H9 (cell line): ENCODE data around the gene FBLN1. TPM values are rescaled to one million over a fixed set of nuclear protein-coding genes. Genes with fewer than 3 reads are reported as not detected.

Source experiments
- DNase-seq: peaks from one replicate; pipeline ENCODE4 v3.0.0-alpha.2; 2017
- H2AFZ ChIP-seq: one replicate; pipeline ENCODE4 v1.6.1; 2013; ENCODE audit warnings: mild to moderate bottlenecking, low read length, control low read depth, moderate library complexity
- H2AK5ac ChIP-seq: 2 replicates; pipeline ENCODE4 v1.6.1; 2013; ENCODE audit warnings: low read length, control low read depth, mixed read lengths; ENCODE audit not compliant: insufficient read length
- H2BK120ac ChIP-seq: one replicate; pipeline ENCODE4 v1.6.1; 2013; ENCODE audit warnings: low read depth, mild to moderate bottlenecking, low read length, control low read depth, inconsistent platforms; ENCODE audit not compliant: poor library complexity, severe bottlenecking
- H2BK12ac ChIP-seq: 2 replicates; pipeline ENCODE4 v1.6.1; 2013; ENCODE audit warnings: low read length, control low read depth, mixed read lengths, low read depth; ENCODE audit not compliant: insufficient read length
- H2BK15ac ChIP-seq: 2 replicates; pipeline ENCODE4 v1.6.1; 2013; ENCODE audit warnings: low read depth, low read length, control low read depth
- H2BK20ac ChIP-seq: one replicate; pipeline ENCODE4 v1.6.1; 2013; ENCODE audit warnings: low read depth, mild to moderate bottlenecking, low read length, control low read depth, inconsistent platforms; ENCODE audit not compliant: poor library complexity, severe bottlenecking
- H2BK5ac ChIP-seq: 2 replicates; pipeline ENCODE4 v1.6.1; 2013; ENCODE audit warnings: low read length, control low read depth, mixed read lengths; ENCODE audit not compliant: insufficient read length
- H3K14ac ChIP-seq: 2 replicates; pipeline ENCODE4 v1.6.1; 2013; ENCODE audit warnings: low read length, control low read depth; ENCODE audit not compliant: insufficient read depth
- H3K18ac ChIP-seq: 2 replicates; pipeline ENCODE4 v1.6.1; 2013; ENCODE audit warnings: low read depth, mild to moderate bottlenecking, mixed read lengths, low read length, control low read depth; ENCODE audit not compliant: insufficient read length
- H3K23ac ChIP-seq: 2 replicates; pipeline ENCODE4 v1.6.1; 2013; ENCODE audit warnings: low read length, control low read depth, mixed read lengths, low read depth; ENCODE audit not compliant: insufficient read length
- H3K23me2 ChIP-seq: 2 replicates; pipeline ENCODE4 v1.6.1; 2013; ENCODE audit warnings: low read depth, mild to moderate bottlenecking, mixed read lengths, low read length, control low read depth; ENCODE audit not compliant: insufficient read length, poor library complexity, severe bottlenecking
- H3K27ac ChIP-seq: 2 replicates; pipeline ENCODE4 v1.5.1; 2013; ENCODE audit warnings: low read length, control low read depth, mixed read lengths, low read depth; ENCODE audit not compliant: insufficient read length
- H3K27me3 ChIP-seq: 2 replicates; pipeline ENCODE4 v1.6.1; 2013; ENCODE audit warnings: low read length, control low read depth, inconsistent platforms; ENCODE audit not compliant: insufficient read depth
- H3K4ac ChIP-seq: 2 replicates; pipeline ENCODE4 v1.6.1; 2013; ENCODE audit warnings: low read depth, mild to moderate bottlenecking, control low read depth, inconsistent platforms, low read length, moderate library complexity
- H3K4me1 ChIP-seq: 2 replicates; pipeline ENCODE4 v1.6.1; 2013; ENCODE audit warnings: low read length, control low read depth, inconsistent platforms; ENCODE audit not compliant: insufficient read depth
- H3K4me2 ChIP-seq: 2 replicates; pipeline ENCODE4 v1.6.1; 2013; ENCODE audit warnings: low read length, control low read depth, mixed read lengths; ENCODE audit not compliant: insufficient read length, insufficient read depth
- H3K56ac ChIP-seq: 2 replicates; pipeline ENCODE4 v1.6.1; 2013; ENCODE audit warnings: low read depth, mild to moderate bottlenecking, mixed read lengths, low read length, control low read depth; ENCODE audit not compliant: insufficient read length
- H3K79me1 ChIP-seq: 2 replicates; pipeline ENCODE4 v1.6.1; 2013; ENCODE audit warnings: low read depth, mild to moderate bottlenecking, moderate library complexity, low read length, control low read depth, inconsistent platforms; ENCODE audit not compliant: insufficient read depth, poor library complexity, severe bottlenecking
- H3K79me2 ChIP-seq: 2 replicates; pipeline ENCODE4 v1.6.1; 2013; ENCODE audit warnings: low read length, control low read depth, inconsistent platforms; ENCODE audit not compliant: insufficient read depth
- H3K9ac ChIP-seq: 2 replicates; pipeline ENCODE4 v1.6.1; 2013; ENCODE audit warnings: low read length, control low read depth, mixed read lengths; ENCODE audit not compliant: insufficient read length; ENCODE audit errors: extremely low read depth
- H3K9me3 ChIP-seq: one replicate; pipeline ENCODE4 v1.6.1; 2013; ENCODE audit warnings: low read depth, low read length, inconsistent platforms; ENCODE audit not compliant: control insufficient read depth
- H3T11ph ChIP-seq: one replicate; pipeline ENCODE4 v1.6.1; 2013; ENCODE audit warnings: mild to moderate bottlenecking, low read length, control low read depth, inconsistent platforms
- H4K20me1 ChIP-seq: one replicate; pipeline ENCODE4 v1.6.1; 2013; ENCODE audit not compliant: control insufficient read depth, insufficient read length, insufficient read depth
- H4K5ac ChIP-seq: 2 replicates; pipeline ENCODE4 v1.6.1; 2013; ENCODE audit warnings: low read depth, mild to moderate bottlenecking, mixed read lengths, low read length, control low read depth; ENCODE audit not compliant: insufficient read length
- H4K8ac ChIP-seq: replicated peaks from 2 replicates; pipeline ENCODE4 v1.6.1; 2013; ENCODE audit warnings: low read length, control low read depth, mixed read lengths, low read depth; ENCODE audit not compliant: insufficient read length
- H4K91ac ChIP-seq: 2 replicates; pipeline ENCODE4 v1.6.1; 2013; ENCODE audit warnings: low read depth, mild to moderate bottlenecking, moderate library complexity, mixed read lengths, low read length, control low read depth; ENCODE audit not compliant: insufficient read length
- H3K27ac Mint-ChIP-seq, 3 experiments: 2 replicates in 2 of 3; 3 replicates in 1 of 3; pipeline ENCODE4 v1.8.0; 2020 to 2021; ENCODE audit warnings: mixed read lengths in 3 of 3, mild to moderate bottlenecking in 1 of 3, moderate library complexity in 1 of 3
- H3K27me3 Mint-ChIP-seq: 2 replicates; pipeline ENCODE4 v1.8.0; 2021; ENCODE audit warnings: low read depth, mild to moderate bottlenecking, moderate library complexity, mixed read lengths
- H3K36me3 Mint-ChIP-seq, 3 experiments: 2 replicates in 2 of 3; 3 replicates in 1 of 3; pipeline ENCODE4 v1.8.0; 2020 to 2021; ENCODE audit warnings: low read depth in 3 of 3, mixed read lengths in 3 of 3; ENCODE audit not compliant: insufficient read depth in 1 of 3
- H3K4me1 Mint-ChIP-seq, 2 experiments: 2 replicates each; pipeline ENCODE4 v1.8.0; 2020; ENCODE audit warnings: mixed read lengths in 2 of 2
- H3K4me3 Mint-ChIP-seq, 2 experiments: 2 replicates in 1 of 2; 3 replicates in 1 of 2; pipeline ENCODE4 v1.8.0; 2020 to 2021; ENCODE audit warnings: mild to moderate bottlenecking in 2 of 2, mixed read lengths in 2 of 2, moderate library complexity in 1 of 2
- H3K9me3 Mint-ChIP-seq, 2 experiments: 2 replicates in 1 of 2; 3 replicates in 1 of 2; pipeline ENCODE4 v1.8.0; 2020; ENCODE audit warnings: mild to moderate bottlenecking in 2 of 2, mixed read lengths in 2 of 2, moderate library complexity in 1 of 2
- CTCF ChIP-seq: fragments of 200-600 bp; sonication (generic); conservative IDR thresholded peaks from 3 replicates; pipeline ENCODE4 v1.8.0; 2021; ENCODE audit warnings: antibody characterized with exemption, mild to moderate bottlenecking
- WGBS: extraction: QIAGEN DNeasy Blood & Tissue Kit; methylation state at CpG from one replicate; pipeline ENCODE4 v1.1.7; 2013; ENCODE audit warnings: missing lambda C conversion rate, low lambda C conversion rate, mixed read lengths; ENCODE audit not compliant: insufficient read length; ENCODE audit errors: extremely low coverage; 5-methylcytosine and 5-hydroxymethylcytosine counted together
- total RNA-seq: library from RNA; stranded (reverse); gene quantifications from 2 replicates; pipeline ENCODE4 v1.2.1, GENCODE V29; 2021

FBLN1 gene
- total RNA-seq, 1 experiment from 2014 or later: 140 TPM

DNA sequence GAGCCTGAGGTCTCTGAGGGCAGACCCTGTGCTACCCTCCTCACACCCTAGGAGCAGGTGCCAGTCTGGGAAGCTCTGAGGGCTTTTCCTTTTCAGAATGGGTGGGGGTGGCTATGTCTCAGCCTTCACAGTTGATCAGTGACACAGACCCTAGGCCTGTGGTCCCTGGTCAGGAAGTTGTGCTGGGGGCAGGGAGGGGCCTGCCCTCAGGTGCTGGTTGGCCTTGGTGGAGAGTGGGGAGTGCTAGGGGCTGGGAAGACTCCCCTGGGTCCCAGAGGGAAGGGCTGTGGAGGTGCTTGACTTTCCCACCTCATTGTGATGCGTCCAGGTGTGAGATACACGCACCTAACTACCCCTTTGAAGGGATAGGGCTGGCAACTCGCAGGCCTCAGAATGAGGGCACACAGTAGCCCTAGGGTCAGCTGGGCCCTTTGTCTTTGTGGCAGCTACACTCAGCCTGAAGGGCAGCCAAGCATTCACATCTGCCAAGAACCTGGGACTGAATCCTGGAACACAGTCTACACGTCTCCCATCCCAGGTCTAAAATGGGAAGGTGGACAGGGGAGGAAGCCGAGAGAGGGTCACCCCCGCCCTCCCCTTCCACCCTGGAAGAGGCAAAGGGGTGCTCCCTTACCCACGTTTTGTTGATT lies 137.7 kb downstream of the FBLN1 start:
- H3K9me3 ChIP-seq: no peaks in the 10 kb centered on the region
- H3K4me1 ChIP-seq: no peaks in the 10 kb centered on the region; the same call in 1 of the 2 replicates
- H3K4me2 ChIP-seq: no peak overlapping the region
- no peaks in the 10 kb centered on the region for H3K79me1 ChIP-seq
- no peak overlapping the region for H3K4ac ChIP-seq
- no peak overlapping the region for H3T11ph ChIP-seq
- TF ChIP-seq CTCF: no peak
- H3K56ac ChIP-seq: no peak overlapping the region
- H3K4me1 Mint-ChIP-seq: peaks cover 29 to 32% of the 10 kb centered on the region in 2 experiments
- no peak overlapping the region for H2BK15ac ChIP-seq
- no peak overlapping the region for H3K4me3 Mint-ChIP-seq
- H3K27me3 Mint-ChIP-seq: peaks cover 47% of the 10 kb centered on the region
- no peaks in the 10 kb centered on the region for H3K9me3 Mint-ChIP-seq
- H3K23me2 ChIP-seq: no peaks in the 10 kb centered on the region
- H3K27me3 ChIP-seq: no peaks in the 10 kb centered on the region; the same call in 1 of the 2 replicates
- H4K8ac ChIP-seq: no peak overlapping the region
- no peak overlapping the region for H2BK120ac ChIP-seq
- H3K27ac ChIP-seq: no peak overlapping the region
- no peak overlapping the region for H3K27ac Mint-ChIP-seq
- no peaks in the 10 kb centered on the region for H3K79me2 ChIP-seq
- no peak overlapping the region for H2BK5ac ChIP-seq
- no peak overlapping the region for H3K18ac ChIP-seq
- no peak for DNase-seq
- no peak overlapping the region for H2AFZ ChIP-seq
- H3K23ac ChIP-seq: no peak overlapping the region
- H4K20me1 ChIP-seq: no peaks in the 10 kb centered on the region
- no peak overlapping the region for H3K9ac ChIP-seq
- no peak overlapping the region for H4K91ac ChIP-seq
- H2BK12ac ChIP-seq: no peak overlapping the region
- H3K14ac ChIP-seq: no peak overlapping the region
- H4K5ac ChIP-seq: no peak overlapping the region
- no peak overlapping the region for H2AK5ac ChIP-seq
- no CpG with 5 or more reads among the region's 7 CpGs for WGBS
- H3K36me3 Mint-ChIP-seq: no peaks in the 10 kb centered on the region
- H2BK20ac ChIP-seq: no peak overlapping the region
